Measurements from ENCODE around the gene ADAMTS2.

Gene ADAMTS2

DNA sequence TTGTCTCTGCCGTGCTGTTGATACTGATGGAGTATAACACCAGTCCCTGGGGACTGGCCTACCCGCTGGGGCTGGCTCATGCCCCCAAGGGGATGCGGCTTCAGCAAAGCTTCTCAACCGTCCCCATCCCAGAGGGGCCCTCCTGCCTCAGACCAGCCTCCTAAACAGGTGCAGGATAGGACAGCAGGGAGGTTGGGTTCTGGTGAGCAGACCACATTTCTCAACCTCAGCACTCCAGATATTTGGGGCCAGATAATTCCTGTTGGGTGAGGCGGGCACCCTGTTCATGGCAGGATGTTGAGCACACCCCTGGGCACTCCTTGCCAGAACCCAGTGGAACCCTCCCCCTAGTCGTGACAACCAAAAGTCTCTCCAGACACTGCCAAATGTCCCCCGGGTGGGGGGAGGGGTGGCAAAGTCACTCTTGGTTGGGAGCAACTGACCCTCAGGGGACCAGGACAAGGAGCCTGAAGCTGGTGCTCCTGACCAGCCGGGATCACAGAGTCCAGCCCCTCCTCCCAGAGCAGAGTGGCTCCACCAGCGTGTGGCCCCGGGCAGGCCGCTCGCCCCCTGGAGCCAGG is 177.3 kb downstream of the ADAMTS2 start:
- no peaks in the 10 kb centered on the region for H3K4me1 Mint-ChIP-seq
- peaks cover 16% of the 10 kb centered on the region for H3K9me3 Mint-ChIP-seq
- TF ChIP-seq, protein P1, sequence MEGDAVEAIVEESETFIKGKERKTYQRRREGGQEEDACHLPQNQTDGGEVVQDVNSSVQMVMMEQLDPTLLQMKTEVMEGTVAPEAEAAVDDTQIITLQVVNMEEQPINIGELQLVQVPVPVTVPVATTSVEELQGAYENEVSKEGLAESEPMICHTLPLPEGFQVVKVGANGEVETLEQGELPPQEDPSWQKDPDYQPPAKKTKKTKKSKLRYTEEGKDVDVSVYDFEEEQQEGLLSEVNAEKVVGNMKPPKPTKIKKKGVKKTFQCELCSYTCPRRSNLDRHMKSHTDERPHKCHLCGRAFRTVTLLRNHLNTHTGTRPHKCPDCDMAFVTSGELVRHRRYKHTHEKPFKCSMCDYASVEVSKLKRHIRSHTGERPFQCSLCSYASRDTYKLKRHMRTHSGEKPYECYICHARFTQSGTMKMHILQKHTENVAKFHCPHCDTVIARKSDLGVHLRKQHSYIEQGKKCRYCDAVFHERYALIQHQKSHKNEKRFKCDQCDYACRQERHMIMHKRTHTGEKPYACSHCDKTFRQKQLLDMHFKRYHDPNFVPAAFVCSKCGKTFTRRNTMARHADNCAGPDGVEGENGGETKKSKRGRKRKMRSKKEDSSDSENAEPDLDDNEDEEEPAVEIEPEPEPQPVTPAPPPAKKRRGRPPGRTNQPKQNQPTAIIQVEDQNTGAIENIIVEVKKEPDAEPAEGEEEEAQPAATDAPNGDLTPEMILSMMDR (IDR thresholded peaks at IDR 0.05): no peak
- no peak overlapping the region for H3K27ac Mint-ChIP-seq
- peaks cover 16% of the 10 kb centered on the region for H3K27me3 Mint-ChIP-seq (ENCODE audit: low read depth, poor library complexity)
- H3K36me3 Mint-ChIP-seq (ENCODE audit: low read depth): peaks cover 5% of the 10 kb centered on the region
- no peak for DNase-seq
- no peak overlapping the region for H3K4me3 Mint-ChIP-seq

DNA sequence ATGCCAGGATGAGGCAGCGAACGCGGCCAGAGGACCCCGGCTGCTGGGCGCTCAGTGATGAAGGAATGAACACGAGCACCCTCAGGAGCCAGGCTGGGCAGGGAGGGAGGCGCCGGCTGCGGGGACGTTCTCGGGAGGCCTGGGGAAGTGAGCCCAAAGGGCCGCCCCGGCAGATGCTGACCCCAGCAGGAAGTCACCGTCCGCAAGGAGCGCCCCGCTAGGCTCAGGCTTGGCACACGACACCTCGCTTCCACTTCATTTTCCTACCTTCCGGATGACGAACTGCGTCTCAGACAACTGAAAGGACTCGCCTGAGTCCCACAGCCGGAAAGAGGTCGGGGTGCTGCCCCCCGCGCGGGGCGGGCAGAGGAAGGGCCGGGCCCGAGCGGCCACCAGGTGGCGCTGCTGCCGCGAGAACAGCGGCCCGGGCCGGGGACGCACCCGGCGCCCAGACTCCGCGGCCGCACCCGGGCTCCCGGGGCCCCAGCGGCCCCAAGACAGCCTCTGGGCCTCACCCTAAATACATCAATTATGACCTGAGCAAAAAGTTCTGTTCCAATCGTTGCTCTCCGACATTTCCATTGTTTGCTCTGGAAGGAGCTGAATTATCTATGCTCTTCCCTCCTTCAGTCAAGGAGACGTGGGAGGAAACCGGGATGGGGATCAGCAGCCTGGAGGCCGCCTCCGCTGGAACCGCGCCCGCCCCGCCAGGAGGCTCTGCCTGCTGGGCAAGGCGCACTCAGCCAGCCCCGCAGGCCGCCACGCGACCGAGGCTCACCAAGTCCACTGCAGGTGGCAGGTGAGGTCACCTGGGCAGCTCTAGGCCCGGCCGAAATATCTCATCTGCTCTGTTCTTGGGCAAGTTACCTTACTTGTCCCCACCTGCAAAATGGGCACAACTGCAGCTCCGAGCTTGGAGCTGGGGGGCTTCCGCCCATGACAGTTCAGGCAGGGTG is 178.1 kb downstream of the ADAMTS2 start:
- peaks cover 5% of the 10 kb centered on the region for H3K36me3 Mint-ChIP-seq (ENCODE audit: low read depth)
- H3K4me1 Mint-ChIP-seq: no peaks in the 10 kb centered on the region
- H3K9me3 Mint-ChIP-seq: peaks cover 19% of the 10 kb centered on the region
- H3K4me3 Mint-ChIP-seq: peak overlapping the region; percentile 49
- H3K27ac Mint-ChIP-seq: no peak overlapping the region
- peak; percentile 80 for DNase-seq
- TF ChIP-seq, protein P1 (IDR thresholded peaks at IDR 0.05): peak; percentile 69
- H3K27me3 Mint-ChIP-seq (ENCODE audit: low read depth, poor library complexity): peaks cover 16% of the 10 kb centered on the region

DNA sequence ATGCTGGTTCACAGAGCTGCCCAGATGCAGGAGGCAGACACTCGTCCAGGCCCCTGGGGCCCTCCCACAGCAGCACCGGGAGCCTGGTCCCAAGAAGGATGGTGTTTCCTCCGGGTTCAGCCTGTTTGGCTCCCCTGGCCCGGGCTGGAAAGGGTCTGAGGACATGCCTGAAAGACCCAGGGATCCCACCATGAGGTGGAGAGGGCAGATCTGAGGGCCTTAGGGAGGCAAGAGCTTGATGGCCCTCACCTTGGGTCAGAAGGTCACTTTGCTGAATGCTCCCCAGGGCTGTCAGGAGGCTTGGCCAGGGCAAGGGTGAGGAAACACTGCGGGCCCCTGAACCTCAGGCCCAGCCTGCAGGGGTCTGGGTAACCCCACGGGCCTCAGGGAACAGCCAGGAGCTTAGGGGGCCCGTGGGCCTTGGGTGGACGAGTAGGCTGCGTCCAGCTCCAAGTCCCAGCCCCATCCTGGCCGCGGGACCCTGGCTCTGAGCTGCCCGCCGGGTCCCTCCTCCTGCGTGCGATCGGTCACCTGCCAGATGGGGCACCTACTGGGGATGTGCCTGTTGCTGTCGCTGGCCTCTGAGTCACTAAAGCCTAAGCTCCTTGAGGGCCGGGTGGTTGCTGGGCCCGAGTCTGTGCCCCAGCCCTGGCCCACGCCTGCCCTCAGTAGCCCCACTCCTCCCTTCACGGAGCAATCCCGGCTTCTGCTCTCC is 178.9 kb downstream of the ADAMTS2 start:
- Mint-ChIP-seq H3K4me3 (no peak overlapping the region), H3K27me3 (ENCODE audit: low read depth, poor library complexity) (peaks cover 16% of the 10 kb centered on the region), H3K27ac (no peak overlapping the region), H3K4me1 (no peaks in the 10 kb centered on the region), H3K36me3 (ENCODE audit: low read depth) (peaks cover 9% of the 10 kb centered on the region), H3K9me3 (peaks cover 27% of the 10 kb centered on the region)
- TF ChIP-seq, protein P1 (IDR thresholded peaks at IDR 0.05): no peak
- no peak for DNase-seq

DNA sequence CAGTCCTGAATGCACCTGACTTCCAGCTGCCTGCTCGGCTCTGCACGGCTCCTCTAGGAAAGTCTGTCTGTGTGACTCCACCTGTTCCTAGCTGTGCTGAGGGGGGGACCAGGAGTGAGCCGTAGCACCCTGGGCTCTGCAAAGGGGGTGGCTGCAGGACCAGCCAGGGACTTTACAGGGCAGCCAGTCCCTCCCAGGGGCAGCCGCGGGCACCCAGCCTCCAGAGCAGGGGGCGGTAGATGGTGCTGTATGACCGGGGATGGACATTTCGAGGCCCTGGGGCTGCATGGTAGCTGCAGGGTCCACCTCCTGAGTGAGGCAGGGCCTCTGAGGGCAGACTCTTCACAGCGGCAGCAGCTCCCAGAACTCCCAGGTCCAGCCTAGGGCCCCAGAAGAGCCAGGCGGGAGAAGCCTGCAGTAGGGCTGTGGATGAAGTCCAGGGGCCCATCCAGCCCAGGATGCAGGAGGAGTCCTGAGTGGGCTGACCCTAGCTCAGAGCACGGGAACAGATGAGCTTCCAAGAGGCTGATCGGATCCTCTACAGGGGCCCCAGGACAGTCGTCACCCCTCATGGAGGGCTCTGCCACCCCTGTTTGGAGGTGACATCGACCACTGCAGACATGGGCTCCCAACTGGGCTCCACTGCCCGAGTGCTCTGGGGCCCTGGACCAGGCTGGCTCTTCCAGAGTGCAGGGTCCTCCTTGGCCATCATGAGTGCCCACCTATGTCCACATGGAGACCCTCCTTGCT is 179.7 kb downstream of the ADAMTS2 start:
- peaks cover 16% of the 10 kb centered on the region for H3K36me3 Mint-ChIP-seq (ENCODE audit: low read depth)
- peaks cover 32% of the 10 kb centered on the region for H3K9me3 Mint-ChIP-seq
- no peak overlapping the region for H3K4me3 Mint-ChIP-seq
- no peak for DNase-seq
- no peaks in the 10 kb centered on the region for H3K4me1 Mint-ChIP-seq
- peaks cover 15% of the 10 kb centered on the region for H3K27me3 Mint-ChIP-seq (ENCODE audit: low read depth, poor library complexity)
- TF ChIP-seq, protein P1 (IDR thresholded peaks at IDR 0.05): no peak
- H3K27ac Mint-ChIP-seq: no peak overlapping the region

DNA sequence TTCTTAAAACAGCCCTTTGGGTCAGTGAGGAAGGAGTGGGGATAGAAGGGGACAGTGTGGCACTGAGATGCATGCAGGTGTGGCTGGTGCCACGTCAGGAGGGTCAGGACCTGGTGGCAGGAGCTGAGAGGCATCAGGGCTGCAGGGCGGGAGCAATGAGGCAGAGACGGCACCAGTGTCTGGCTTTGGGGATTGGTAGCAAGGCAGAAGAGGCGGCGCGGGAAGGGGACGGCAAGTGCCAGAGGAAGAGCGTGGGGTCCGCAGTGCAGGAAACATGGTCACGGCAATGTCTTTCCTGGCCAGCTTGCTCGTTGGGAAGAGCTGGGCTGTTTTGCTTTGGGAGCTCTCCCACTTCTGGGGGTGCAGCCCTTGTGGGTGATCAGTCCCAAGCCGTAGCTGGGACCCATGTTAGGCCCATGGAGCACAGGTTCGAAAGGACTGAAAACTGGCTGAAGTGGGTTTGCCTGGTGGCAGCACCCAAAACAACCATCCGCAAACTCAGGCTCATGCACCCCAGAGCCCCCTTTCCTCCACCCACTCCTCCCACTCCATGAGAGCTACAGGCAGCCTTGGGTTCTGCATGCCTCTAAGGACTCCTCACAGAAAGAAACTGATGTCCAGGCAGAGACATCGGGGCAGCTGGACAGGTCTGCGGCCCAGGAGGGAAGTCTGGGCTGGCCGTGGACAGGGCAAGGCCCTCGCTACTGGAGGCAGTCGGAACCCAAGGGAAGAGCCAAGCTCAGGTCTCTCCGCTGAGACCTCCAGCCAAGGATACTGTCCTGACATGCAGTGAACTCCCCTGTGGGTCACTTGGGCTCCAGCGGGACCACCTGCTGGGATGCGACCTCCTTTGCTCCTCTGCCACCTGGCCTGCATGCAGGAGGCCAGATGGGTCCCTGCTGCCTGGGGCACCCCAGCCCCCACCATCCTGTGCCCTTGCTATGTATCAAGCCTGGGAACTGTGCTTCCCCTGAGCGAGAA is 180.6 kb downstream of the ADAMTS2 start:
- no peaks in the 10 kb centered on the region for H3K4me1 Mint-ChIP-seq

More for the DNA sequence above, 180.6 kb downstream of the ADAMTS2 start:
- Mint-ChIP-seq H3K27ac (no peak overlapping the region), H3K4me3 (no peak overlapping the region), H3K36me3 (ENCODE audit: low read depth) (peaks cover 13% of the 10 kb centered on the region), H3K9me3 (peaks cover 37% of the 10 kb centered on the region), H3K27me3 (ENCODE audit: low read depth, poor library complexity) (peaks cover 8% of the 10 kb centered on the region)
- no peak for DNase-seq
- TF ChIP-seq, protein P1 (IDR thresholded peaks at IDR 0.05): no peak
